ENCODE measurements around the gene NANOG.
"Not testable (repeated sequence)": the region's sequence is repeated elsewhere in the genome, so short reads cannot be mapped to it uniquely, and the experiment has no call there.

Gene NANOG

DNA sequence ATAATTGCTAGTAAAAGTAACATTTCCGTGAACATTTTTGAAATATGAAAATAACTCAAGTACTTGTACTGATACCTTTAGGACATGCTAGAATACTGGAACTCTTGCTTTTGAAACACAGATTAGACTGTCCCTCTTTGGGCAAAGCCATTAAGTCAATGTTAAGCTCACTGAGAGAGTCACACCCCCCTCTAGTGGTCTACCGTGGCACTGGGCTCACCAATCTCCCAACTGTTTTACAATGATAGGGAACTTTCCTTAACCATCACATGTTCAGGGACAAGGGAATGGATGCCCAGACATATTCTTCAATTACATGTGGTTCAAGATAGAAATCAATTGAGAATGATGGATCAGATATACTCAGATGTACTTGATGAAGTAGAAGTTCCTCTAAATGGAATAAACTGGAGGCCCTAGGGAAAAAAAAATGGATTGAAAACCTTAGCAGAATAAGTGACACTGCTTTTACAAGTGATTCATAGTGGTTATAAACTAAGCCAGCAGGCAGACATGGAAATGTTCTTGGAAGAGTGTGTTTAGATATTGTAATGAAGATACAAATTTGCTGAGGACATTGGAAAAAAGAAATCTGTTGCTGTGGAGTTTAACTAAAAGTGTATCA is 17.8 kb downstream of the NANOG start:
- DNase-seq, result peak; percentile 56

DNA sequence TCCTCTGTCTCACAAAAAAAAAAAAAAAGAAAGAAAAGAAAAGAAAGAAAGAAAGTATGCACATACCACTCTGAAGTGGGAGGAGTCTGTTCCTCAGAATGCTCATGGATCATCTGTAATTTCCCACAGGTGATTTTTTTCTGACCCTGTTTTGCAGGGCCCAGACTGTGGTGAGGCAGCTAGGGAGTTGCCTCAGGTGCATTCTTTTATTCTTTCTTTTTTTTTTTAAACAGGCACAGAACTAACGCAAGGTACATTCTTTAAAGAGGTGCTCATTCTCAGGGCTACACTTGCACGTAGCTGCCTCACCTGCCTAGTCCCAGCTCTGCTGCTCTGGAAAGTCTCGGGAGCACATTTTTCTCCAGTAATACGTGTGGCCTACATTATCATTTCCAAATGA is 36.6 kb downstream of the NANOG start:
- not testable (repeated sequence) for DNase-seq

DNA sequence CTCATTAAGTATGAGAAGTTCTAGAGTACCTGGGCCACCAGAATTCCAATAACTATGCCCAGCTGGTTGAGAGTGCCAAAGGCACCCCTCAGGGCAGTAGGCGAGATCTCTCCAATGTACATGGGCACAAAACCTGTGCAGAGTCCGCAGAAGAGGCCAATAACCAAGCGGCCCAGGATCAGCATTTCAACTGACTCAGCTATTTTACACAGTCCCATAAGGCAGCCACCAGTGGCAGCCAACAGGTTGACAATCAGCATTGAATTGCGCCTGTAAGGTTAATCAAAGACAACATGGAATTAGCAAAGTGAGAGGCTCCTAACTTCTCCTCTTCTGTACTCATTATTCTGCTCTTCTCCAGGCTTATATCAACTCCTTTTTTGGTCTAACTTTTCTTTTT is 40.5 kb downstream of the NANOG start:
- not testable (repeated sequence) for DNase-seq

DNA sequence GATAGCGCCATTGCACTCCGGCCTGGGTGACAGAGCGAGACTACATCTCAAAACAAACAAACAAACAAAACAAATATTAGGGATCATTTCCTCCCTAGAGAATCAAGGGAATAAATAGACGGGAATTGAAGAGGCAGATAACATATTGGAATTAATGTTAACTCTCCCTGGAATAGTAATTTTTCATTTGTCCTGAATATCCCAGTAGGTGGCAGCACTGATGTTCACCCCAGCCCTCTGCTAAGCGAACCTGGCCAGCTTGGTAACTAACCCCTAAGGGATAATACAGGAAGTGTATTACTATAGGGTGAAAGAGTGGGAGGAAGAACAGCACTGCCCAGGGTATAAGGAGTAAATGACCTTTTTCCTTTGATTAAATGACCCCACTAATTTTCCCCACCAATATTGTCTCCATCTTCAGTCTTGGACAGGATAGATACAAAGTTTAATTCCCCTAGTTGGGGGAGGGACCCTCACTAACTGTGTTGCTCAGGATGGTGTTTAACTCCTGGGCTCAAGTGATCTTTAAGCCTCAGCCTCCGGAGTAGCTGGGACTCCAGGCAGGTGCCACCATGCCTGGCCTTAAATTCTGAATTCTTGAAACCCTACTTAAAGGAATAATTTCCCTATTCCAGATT is 43.0 kb downstream of the NANOG start:
- no peak for DNase-seq

DNA sequence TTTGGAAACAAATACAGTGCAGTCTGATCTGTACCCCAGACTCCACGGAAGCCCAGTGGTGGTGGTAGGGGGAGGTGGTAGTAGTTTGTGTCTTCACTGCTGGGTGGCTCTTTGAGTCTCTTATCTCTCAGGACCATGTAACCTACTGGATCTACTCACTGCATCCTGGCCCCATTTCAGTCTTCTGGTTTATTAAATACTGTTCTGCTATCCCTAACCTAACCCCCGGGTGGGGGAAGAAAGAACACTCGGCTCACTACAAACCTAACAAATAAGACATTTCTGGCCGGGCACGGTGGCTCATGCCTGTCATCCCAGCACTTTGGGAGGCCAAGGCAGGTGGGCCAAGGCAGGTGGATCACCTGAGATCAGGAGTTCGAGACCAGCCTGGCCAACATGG is 44.0 kb downstream of the NANOG start:
- DNase-seq, result not testable (repeated sequence)

DNA sequence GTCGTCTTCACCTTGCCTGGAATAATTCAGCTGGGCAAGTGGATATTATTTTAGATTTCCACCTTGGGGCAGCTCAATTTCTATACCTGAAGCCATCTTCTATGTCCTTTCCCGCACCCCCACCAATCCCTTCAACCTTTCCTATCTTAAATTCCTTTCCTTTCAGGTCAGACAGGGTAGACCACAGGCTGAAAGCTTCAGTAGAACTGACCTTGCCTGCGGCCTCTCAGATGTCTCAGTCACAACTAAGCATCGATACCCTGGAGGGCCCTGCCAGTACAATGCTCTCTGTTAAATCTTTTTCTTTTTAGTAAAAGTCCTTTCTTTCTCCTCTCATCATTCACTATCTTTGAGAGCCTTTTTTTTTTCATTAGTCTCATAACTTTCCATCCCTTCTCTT is 44.6 kb downstream of the NANOG start:
- DNase-seq, result no peak

DNA sequence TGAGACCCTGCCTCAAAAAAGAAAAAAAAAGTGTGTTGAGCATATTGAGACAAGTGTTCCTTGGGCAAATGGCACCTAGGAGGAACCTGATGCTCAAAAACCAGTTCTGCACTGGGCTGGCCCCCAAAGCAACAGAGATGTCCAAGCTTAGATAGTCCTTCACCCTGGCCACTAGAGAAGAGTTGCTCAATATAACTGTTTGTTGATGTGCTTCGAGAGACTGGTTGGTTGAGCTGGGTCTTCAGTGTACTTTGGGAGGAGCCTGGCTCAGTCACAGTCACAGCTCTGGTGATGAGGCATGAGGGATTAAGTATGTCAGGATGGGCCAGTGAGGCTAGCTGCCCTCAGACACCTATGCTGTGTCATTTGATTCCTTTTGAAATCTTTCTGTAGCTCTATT is 45.5 kb downstream of the NANOG start:
- no peak for DNase-seq

DNA sequence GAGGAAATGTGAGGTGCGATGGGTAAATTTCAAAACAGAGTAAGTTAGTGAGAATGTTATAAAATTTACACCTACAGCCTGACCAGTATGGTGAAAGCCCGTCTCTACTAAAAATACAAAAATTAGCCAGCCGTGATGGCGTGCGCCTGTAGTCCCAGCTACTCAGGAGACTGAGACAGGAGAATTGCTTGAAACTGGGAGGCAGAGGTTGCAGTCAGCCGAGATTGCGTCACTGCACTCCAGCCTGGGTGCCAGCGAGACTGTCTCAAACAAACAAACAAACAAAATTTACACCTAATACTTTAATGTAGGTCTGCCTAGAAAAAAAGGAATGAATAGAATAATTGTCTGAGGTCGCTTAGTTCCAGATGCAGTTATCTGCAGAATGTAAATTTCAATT is 45.9 kb downstream of the NANOG start:
- DNase-seq, result no peak

DNA sequence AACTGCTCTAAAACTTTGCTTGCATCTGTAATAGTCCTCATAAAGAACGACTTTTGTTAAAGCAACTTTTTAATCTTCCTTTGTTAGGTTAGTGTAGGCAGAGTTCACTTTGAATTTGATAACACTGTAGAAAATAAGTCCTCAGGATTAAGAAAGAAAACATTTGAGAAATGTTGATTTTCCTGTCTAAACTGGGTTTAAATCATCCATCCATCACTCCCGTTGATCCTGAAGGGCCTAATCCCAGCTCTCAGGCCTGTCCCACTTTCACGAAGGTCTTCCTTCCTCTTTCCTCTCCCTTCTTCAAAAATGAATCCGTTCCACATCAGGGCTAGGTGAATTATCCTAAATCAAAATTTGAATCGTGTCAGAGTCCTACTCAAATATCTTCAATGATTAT is 46.6 kb downstream of the NANOG start:
- no peak for DNase-seq

DNA sequence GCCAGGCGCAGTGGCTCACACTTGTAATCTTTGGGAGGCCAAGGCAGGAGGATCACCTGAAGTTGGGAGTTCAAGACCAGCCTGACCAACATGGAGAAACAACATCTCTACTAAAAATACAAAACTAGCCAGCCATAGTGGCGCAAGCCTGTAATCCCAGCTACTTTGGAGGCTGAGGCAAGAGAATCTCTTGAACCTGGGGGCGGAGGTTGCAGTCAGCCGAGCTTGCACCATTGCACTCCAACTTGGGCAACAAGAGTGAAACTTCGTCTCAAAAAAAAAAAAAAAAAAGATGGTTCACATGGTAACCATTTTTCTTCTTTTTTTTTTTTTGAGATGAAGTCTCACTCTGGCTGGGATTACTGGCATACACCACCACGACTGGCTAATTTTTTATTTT is 48.2 kb downstream of the NANOG start:
- no peak for DNase-seq

DNA sequence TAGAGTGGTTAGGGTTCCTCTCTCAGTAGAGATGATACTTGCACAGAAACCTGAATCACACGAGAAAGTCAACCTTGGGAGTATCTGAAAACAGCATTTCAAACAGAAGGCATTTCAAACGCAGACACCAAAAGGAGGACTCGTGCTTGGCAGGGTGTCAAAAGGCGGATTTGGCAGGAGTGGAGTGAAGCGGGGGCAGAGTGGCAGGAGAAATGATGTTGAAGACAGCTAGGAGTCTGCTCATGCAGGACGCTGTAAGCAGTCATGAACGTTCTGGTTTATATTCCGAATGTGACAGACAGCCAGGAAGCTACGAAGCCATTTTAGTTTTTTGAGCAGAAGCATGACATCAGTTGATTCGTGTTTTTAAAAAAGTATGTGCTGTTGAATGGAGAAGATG is 50.0 kb downstream of the NANOG start:
- not testable (repeated sequence) for DNase-seq

DNA sequence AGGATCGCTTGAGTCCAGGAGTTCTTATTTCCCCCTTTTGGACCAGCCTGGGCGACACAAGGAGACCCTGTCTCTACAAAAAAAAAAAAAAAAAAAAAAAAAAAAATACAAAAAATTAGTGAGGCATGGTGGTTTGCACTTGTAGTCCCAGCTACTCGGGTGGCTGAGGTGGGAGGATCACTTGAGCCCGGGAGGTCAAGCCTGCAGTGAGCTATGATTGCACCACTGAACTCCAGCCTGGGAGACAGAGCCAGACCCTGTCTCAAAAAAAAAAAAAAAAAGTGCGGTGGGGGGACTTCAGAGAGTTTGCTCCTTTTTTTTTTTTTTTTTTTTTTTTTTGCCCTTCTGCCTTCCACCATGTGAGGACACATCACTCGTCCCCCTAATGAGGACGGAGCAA is 50.6 kb downstream of the NANOG start:
- DNase-seq, result not testable (repeated sequence)

DNA sequence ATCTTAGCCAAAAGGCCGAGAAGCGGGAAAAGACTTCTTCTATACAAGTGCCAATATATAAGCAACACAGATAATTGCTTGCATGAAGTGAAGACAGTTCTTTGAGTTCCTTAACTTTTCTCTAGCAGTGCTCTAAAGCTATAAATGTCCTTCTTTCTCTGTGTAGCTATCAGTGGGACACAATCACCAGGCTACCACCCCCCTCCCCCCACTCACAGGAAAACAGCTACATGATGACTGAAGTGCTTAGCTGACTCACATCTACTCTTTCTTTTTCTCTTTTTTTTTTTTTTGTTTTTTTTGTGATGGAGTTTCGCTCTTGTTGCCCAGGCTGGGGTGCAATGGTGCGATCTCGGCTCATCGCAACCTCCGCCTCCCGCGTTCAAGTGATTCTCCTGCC is 53.2 kb downstream of the NANOG start:
- DNase-seq, result not testable (repeated sequence)

DNA sequence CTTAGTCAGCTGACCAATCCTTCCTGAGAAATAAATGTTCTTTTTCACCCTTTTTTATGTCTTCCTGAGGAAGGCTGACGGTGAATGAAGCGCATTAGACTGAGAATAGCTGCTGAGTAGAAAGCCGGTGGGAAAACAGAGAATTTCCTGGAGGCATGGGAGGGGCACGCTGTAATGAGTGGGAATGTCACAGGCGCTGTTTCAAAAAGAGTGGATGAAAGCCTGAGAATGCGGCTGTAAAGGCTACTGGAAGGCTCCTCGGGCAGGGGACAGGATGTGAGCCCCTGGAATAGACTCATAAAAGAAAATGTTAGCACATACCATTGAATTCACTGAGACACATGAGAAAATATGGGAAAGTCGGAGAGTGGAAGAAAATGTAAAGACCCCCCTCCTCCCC is 53.9 kb downstream of the NANOG start:
- not testable (repeated sequence) for DNase-seq

DNA sequence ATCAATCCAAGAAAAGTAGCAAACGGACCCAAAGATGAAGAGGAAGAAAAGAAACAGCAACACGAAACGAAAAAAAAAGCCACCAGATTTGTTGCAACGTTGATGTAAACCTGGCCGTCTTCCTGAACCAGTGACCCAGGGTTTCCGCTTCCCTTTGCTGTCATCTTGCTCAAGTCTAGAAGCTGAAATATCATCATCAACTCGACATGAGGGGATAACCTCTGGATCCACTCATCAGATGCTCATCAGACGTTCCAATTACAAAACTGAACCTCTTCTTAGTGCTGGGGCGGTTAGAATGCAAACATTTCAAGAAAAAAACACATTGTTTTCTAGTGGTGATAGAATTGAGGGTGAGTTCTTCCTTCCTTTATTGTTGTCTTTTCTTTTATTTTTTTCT is 54.4 kb downstream of the NANOG start:
- not testable (repeated sequence) for DNase-seq

DNA sequence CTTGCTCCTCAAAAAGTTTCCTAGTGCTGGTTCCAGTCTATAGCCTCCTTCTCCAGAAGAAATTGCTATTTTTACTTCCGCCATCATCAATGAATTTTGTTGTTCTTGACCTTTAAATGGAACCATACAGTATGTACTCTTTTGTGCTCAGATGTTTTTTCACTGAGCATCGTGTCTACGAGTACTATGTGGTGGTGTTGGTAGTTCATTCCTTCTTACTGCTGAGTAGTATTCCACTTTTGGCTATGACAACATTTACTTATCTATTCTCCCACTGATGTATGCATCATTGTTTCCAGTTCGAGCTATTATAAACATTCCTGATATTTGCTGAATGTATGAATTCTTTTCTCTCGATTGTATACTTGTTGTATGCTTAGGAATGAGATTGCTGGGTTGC is 54.9 kb downstream of the NANOG start:
- no peak for DNase-seq

DNA sequence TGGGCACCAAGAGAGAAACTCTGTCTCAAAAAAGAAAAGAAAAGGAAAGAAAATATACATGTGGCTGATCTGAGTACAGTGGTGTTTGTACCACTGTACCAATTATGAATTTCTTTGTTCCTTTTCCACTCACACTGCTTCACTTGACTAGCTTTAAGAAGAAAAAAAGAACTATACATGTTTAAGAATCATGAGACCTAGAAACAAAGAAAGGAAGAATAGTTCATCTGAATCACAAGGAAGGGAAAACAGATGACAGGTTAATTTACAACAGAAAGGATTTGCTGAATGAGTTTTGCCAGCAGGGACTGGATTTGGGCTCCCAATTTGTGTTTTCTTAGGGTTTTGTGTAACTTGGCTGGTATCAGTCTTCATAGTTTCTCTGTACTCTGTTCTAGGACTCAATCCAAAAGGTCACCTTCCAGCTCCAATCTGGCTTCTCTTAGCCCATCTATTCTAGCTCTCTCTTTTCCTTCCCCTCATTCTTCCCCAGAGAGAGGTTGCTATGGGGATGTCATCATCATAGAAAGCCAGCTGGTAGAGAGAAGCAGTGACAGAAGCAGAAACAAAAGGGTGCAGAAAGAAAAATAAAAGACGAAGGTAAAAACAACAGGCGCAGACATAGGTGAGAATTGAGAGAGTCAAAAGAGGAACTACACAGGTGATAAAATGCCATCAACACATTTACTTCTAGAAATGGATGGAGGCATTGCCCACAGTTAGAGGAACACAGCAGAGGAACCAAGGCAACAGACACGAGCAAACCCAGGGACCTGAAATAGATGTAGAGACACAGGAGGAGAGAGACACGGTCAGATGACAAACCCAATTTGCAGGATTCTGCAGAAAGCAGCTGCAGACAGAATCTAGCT is 58.3 kb downstream of the NANOG start:
- DNase-seq, result not testable (repeated sequence)

DNA sequence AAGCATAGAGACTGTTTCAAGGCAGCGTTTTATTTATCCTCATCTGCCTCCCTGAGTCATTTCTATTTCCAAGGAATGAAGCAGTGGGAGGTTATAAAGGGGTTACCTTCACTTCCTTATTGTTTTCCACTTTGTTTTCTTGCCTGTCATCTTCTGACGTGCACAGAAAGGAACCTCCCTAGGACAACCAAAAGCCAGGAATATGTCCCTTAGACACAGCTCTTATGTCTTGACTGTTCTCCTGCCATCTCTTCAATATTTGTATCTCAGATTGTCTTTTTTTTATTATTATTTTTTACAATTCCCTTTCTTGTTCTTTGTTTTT is 58.9 kb downstream of the NANOG start:
- not testable (repeated sequence) for DNase-seq

Measured in activated CD4-positive, CD25-positive, alpha-beta regulatory T cell treated with anti-CD3 and anti-CD28 coated beads, Interleukin-2, amount 50 U/mL, for 72 hours (primary cell).